Vagina (tissue), 2 donors: ENCODE data around the gene PMEPA1. TPM values are rescaled to one million over a fixed set of nuclear protein-coding genes. Genes with fewer than 3 reads are reported as not detected.

Experiments
- DNase-seq, 2 donors: peaks; one replicate each; pipeline ENCODE4 v3.0.0-alpha.2; 2017; ENCODE audit errors: extremely low spot score in 2 of 2
- H3K27ac ChIP-seq: fragments of 200-600 bp; sonication (generic); one replicate; pipeline ENCODE4 v1.5.1; 2019
- H3K27me3 ChIP-seq: fragments of 200-600 bp; sonication (generic); one replicate; pipeline ENCODE4 v1.5.1; 2019
- H3K36me3 ChIP-seq, 2 donors: fragments of 200-600 bp; sonication (generic); one replicate each; pipeline ENCODE4 v1.5.1; 2017 to 2019
- H3K4me1 ChIP-seq: fragments of 200-600 bp; sonication (generic); one replicate; pipeline ENCODE4 v1.5.1; 2019
- H3K4me3 ChIP-seq, 2 donors: fragments of 200-600 bp; sonication (generic); 1 replicate in 1 of 2; 2 replicates in 1 of 2; pipeline ENCODE4 v1.5.1; 2016 to 2019
- H3K9me3 ChIP-seq: fragments of 200-600 bp; sonication (generic); one replicate; pipeline ENCODE4 v1.5.1; 2019
- POLR2A ChIP-seq, 2 donors: fragments of 450-650 bp; IDR thresholded peaks; one replicate each; pipeline ENCODE4 v1.6.1; 2017; ENCODE audit warnings: antibody characterized with exemption in 2 of 2, mild to moderate bottlenecking in 2 of 2, moderate library complexity in 2 of 2
- POLR2AphosphoS5 ChIP-seq, 2 donors: sonication (generic); formaldehyde crosslinking; IDR thresholded peaks; one replicate each; pipeline ENCODE4 v1.9.0; 2017; ENCODE audit warnings: antibody characterized with exemption in 2 of 2, mild to moderate bottlenecking in 2 of 2, low read depth in 1 of 2; ENCODE audit not compliant: insufficient read depth in 1 of 2
- intact Hi-C: fragments of 100-400 bp; cut with DNase I; formaldehyde crosslinking; loops from one replicate; pipeline ENCODE4 v1.15.1; 2023
- total RNA-seq: library from RNA; depleted of rRNA; stranded (reverse); fragments of >200 nt; gene quantifications from one replicate; pipeline ENCODE4 v1.2.3, GENCODE V29; 2016
- TF ChIP-seq, protein P1 (sequence below), 3 experiments: fragments of 450-650 bp in 2 of 3; fragments of 200-600 bp in 1 of 3; sonication (generic) in 1 of 3; IDR thresholded peaks; one replicate each; pipeline ENCODE4 v1.5.1; 2017 to 2019; ENCODE audit warnings: antibody characterized with exemption in 3 of 3, mild to moderate bottlenecking in 2 of 3, moderate library complexity in 2 of 3

PMEPA1 gene
- total RNA-seq, 1 donor from 2014 or later, result 11.3 TPM

DNA sequence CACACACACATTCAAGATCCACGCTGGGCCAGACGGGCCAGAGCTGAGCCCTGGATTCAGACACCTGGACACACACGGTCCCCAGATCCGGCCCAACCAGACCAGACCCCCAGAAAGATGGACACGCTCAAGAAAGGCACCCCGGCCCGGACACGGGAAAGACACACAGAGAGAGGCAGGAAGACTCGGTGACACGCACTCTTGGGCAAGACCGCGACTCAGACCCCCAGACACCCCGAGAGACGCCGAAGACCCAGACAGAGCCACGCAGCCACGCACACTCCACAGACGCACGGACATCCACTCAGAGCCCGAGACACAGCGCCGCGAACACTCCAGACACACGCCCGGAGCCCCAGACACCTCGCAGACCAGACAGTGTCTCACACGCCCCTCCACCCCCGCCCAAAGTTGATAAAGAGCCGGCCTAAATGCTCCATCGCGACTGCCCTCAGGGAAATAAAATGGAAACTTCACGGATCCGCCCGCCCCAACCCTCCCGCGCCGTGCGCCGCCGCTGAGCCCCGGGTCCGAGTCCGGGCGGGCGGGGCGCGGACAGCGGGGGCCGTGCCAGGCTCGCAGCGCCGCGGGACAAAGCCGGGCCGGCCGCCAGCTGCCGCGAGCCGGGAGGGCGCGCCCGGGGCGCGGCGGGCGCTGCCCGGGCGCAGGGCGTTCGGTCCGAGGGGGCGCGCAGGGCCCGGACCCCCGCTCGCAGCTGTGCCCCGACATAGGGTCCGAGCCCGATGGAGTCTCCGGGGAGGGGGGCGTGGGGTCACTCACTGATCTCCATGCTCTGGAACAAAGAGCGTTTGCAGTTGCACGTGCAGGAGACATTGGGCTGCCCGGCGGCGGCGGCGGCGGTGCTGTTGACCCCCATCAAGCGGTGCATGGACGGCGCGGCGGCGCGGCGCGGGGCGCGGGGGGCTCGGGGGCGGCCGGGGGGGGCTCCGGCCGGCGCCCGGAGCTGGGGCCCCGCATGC, 831 bp downstream of the PMEPA1 start:
- Histone ChIP-seq H3K4me1 (peaks cover 81% of the 10 kb centered on the region), H3K27me3 (no peaks in the 10 kb centered on the region), H3K36me3 (no peaks in the 10 kb centered on the region), H3K27ac (peak overlapping the region; percentile 78), H3K9me3 (no peaks in the 10 kb centered on the region), H3K4me3 (peak overlapping the region; percentile 69 to 86)
- no peak for DNase-seq
- intact Hi-C loops, result no loop called here
- TF ChIP-seq POLR2AphosphoS5 (IDR thresholded peaks at IDR 0.05; ENCODE audit: insufficient read depth in 1 of 2, low read depth in 1 of 2) (no peak), POLR2A (IDR thresholded peaks at IDR 0.05) (no peak)
- TF ChIP-seq, protein P1, sequence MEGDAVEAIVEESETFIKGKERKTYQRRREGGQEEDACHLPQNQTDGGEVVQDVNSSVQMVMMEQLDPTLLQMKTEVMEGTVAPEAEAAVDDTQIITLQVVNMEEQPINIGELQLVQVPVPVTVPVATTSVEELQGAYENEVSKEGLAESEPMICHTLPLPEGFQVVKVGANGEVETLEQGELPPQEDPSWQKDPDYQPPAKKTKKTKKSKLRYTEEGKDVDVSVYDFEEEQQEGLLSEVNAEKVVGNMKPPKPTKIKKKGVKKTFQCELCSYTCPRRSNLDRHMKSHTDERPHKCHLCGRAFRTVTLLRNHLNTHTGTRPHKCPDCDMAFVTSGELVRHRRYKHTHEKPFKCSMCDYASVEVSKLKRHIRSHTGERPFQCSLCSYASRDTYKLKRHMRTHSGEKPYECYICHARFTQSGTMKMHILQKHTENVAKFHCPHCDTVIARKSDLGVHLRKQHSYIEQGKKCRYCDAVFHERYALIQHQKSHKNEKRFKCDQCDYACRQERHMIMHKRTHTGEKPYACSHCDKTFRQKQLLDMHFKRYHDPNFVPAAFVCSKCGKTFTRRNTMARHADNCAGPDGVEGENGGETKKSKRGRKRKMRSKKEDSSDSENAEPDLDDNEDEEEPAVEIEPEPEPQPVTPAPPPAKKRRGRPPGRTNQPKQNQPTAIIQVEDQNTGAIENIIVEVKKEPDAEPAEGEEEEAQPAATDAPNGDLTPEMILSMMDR (IDR thresholded peaks at IDR 0.05), result no peak

DNA sequence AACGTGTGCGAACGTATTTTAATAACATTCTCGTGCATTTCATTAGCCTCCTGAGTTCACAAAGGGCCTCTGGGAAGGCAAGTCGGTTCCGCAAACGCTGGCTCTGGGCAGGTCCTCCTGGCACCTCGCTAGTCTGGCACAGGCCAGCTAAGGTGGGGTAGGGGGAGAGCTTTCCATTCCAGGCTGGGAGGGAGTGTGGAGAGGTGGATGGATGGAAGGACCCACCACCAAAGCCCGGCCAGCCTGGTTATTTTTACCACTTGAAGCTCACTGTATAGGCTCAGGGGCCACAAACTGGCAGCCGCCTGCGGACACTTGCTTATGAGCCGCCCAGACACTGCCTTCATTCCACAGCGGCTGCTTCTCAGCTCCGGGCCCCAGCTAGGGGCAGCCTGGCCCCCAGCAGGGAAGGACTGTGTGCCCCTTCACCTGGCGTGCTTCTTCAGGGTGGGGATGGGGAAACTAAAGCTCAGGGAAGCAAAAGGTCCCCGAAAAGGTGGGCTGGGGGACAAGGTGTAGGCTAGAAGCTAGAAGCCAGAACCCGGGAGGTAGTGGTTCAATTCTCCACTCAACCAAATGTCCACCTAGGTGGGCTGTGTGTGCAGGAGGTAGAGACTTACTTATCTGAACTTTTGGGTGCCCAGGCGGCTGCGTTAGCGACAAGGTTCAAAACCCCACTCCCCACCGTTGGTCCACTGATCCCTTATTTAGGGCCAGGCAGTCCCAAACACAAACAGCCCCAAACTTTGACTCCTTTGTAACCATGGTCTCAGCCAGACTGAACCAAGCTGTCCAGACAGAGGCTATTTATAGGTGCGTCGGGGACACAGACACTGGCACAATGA, 1.7 kb downstream of the PMEPA1 start:
- DNase-seq, result no peak
- peak overlapping the region; percentile 69 to 86 for H3K4me3 ChIP-seq
- no peaks in the 10 kb centered on the region for H3K9me3 ChIP-seq
- peaks cover 81% of the 10 kb centered on the region for H3K4me1 ChIP-seq
- intact Hi-C loops, result no loop called here
- H3K27me3 ChIP-seq, result no peaks in the 10 kb centered on the region
- H3K36me3 ChIP-seq, result no peaks in the 10 kb centered on the region
- TF ChIP-seq POLR2A (IDR thresholded peaks at IDR 0.05) (no peak), POLR2AphosphoS5 (IDR thresholded peaks at IDR 0.05; ENCODE audit: insufficient read depth in 1 of 2, low read depth in 1 of 2) (peak in 1 of 2 donors; percentile 67)
- TF ChIP-seq, protein P1 (IDR thresholded peaks at IDR 0.05), result no peak
- H3K27ac ChIP-seq, result peak overlapping the region; percentile 78

GRCh38 chr20:57707320-57707719, 2.5 kb downstream of the PMEPA1 start:
- peak overlapping the region; percentile 69 to 86 for H3K4me3 ChIP-seq
- H3K36me3 ChIP-seq, result no peaks in the 10 kb centered on the region
- H3K27ac ChIP-seq, result peak overlapping the region; percentile 78
- no peak for DNase-seq
- TF ChIP-seq POLR2A (IDR thresholded peaks at IDR 0.05) (no peak), POLR2AphosphoS5 (IDR thresholded peaks at IDR 0.05; ENCODE audit: insufficient read depth in 1 of 2, low read depth in 1 of 2) (no peak)
- TF ChIP-seq, protein P1 (IDR thresholded peaks at IDR 0.05), result no peak
- intact Hi-C loops, result no loop called here
- H3K4me1 ChIP-seq, result peaks cover 79% of the 10 kb centered on the region
- no peaks in the 10 kb centered on the region for H3K9me3 ChIP-seq
- H3K27me3 ChIP-seq, result no peaks in the 10 kb centered on the region

DNA sequence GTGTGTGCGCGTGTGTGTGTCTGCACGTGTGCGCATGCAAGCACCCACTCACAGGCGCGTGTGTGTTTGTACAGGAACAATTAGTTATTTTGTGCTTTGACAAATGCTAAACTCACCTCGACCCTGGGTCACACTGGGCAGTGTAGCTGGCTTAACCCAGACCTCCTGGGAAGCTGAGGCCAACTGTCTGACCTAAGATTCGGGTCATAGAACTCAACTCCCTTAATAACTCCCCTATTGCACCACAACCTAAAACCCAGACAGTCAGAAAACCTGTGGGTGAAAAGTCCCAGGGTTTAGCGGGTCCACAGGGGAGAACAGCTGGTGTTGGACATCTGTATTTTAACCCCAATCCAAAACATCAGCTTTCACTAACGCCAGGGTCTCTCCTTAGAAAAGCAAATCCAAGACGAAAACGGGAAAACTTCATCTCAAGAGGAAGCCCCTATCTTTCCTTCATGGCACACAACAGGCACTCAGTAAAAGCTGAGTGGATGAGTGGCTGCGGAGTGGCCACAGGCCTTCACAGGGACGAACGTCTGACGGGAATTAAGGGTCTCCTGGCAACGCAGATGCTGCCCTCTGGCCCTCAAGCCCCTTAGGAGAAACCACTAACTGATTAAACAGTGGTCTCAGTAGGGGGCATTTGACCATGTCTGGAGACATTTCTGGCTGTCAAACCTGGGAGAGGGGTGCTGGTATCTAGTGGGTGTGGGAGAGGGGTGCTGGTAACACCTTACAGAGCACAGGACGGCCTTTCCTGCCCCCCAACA, 4.5 kb downstream of the PMEPA1 start:
- no peak for DNase-seq
- H3K4me1 ChIP-seq, result peaks cover 76% of the 10 kb centered on the region
- H3K36me3 ChIP-seq, result no peaks in the 10 kb centered on the region
- H3K27ac ChIP-seq, result peak overlapping the region; percentile 78
- TF ChIP-seq, protein P1 (IDR thresholded peaks at IDR 0.05), result no peak
- peak overlapping the region; percentile 13 to 86 for H3K4me3 ChIP-seq
- no peaks in the 10 kb centered on the region for H3K27me3 ChIP-seq
- H3K9me3 ChIP-seq, result no peaks in the 10 kb centered on the region
- intact Hi-C loops, result no loop called here
